SKM-1 treated with dmso at 0.1 percent for 144 hours (cell line): ENCODE data around the gene BSX.
A peak's percentile ranks its signal among the peaks of the same experiment; 100 is the strongest.

Source experiments
- DNase-seq: peaks from one replicate; lab custom pipeline; 2025; ENCODE audit not compliant: unreplicated experiment; lab: John Stamatoyannopoulos, UW

Gene BSX

GRCh38 chr11:122963961-122964360 lies 17.7 kb downstream of the BSX start:
- no peak for DNase-seq

- no peak for DNase-seq
Measured at GRCh38 chr11:122954455-122954854, 27.2 kb downstream of the BSX start.

- no peak for DNase-seq
Measured at GRCh38 chr11:122951211-122951610, 30.4 kb downstream of the BSX start.

- DNase-seq = no peak
Measured at GRCh38 chr11:122938557-122938956, 43.1 kb downstream of the BSX start.

- DNase-seq = no peak
Measured at GRCh38 chr11:122937983-122938382, 43.7 kb downstream of the BSX start.

- peak; percentile 3 for DNase-seq
Measured at GRCh38 chr11:122933416-122933815, 48.2 kb downstream of the BSX start.

GRCh38 chr11:122931510-122931909 lies 50.1 kb downstream of the BSX start:
- no peak for DNase-seq
